GM18907 (cell line): ENCODE results near the gene ZNF207.
"Not testable (repeated sequence)": the region's sequence is repeated elsewhere in the genome, so short reads cannot be mapped to it uniquely, and the experiment has no call there.

Experiments
- ATAC-seq: cut with Tn5 transposase; IDR thresholded peaks from one replicate; pipeline ENCODE4 v1.9.1; 2021; ENCODE audit warnings: mild to moderate bottlenecking, moderate library complexity; ENCODE audit not compliant: unreplicated experiment

Gene ZNF207

GRCh38 chr17:32349854-32350665 lies at the start of gene ZNF207:
TSS of gene ZNF207 (plus strand) at chr17:32350157. CDS start at chr17:32350286, 129 bp downstream.
- ATAC-seq, result peak; percentile 91

GRCh38 chr17:32302037-32302436 lies 47.9 kb upstream of the ZNF207 start:
- ATAC-seq, result no peak

GRCh38 chr17:32302860-32303649 lies 46.9 kb upstream of the ZNF207 start:
- ATAC-seq, result no peak

- ATAC-seq, result no peak
Observed at GRCh38 chr17:32303781-32304288, 46.1 kb upstream of the ZNF207 start.

GRCh38 chr17:32305049-32305448 lies 44.9 kb upstream of the ZNF207 start:
- no peak for ATAC-seq

- no peak for ATAC-seq
Observed at GRCh38 chr17:32307658-32308057, 42.3 kb upstream of the ZNF207 start.

- ATAC-seq, result no peak
Observed at GRCh38 chr17:32311028-32311536, 38.9 kb upstream of the ZNF207 start.

GRCh38 chr17:32314636-32315035 lies 35.3 kb upstream of the ZNF207 start:
- ATAC-seq, result no peak

- ATAC-seq, result no peak
Observed at GRCh38 chr17:32315171-32315570, 34.8 kb upstream of the ZNF207 start.

- not testable (repeated sequence) for ATAC-seq
Observed at GRCh38 chr17:32316653-32317052, 33.3 kb upstream of the ZNF207 start.

GRCh38 chr17:32317353-32317752 lies 32.6 kb upstream of the ZNF207 start:
- no peak for ATAC-seq

GRCh38 chr17:32318071-32318470 lies 31.9 kb upstream of the ZNF207 start:
- ATAC-seq, result no peak

GRCh38 chr17:32319548-32319905 lies 30.4 kb upstream of the ZNF207 start:
- peak; percentile 75 for ATAC-seq

GRCh38 chr17:32320080-32320479 lies 29.9 kb upstream of the ZNF207 start:
- ATAC-seq, result not testable (repeated sequence)

- no peak for ATAC-seq
Observed at GRCh38 chr17:32320847-32321246, 29.1 kb upstream of the ZNF207 start.

- ATAC-seq, result no peak
Observed at GRCh38 chr17:32323046-32323445, 26.9 kb upstream of the ZNF207 start.

- no peak for ATAC-seq
Observed at GRCh38 chr17:32323811-32324491, 26.0 kb upstream of the ZNF207 start.

- no peak for ATAC-seq
Observed at GRCh38 chr17:32327911-32328310, 22.0 kb upstream of the ZNF207 start.

GRCh38 chr17:32330147-32330546 lies 19.8 kb upstream of the ZNF207 start:
- ATAC-seq, result no peak

GRCh38 chr17:32331243-32332040 lies 18.5 kb upstream of the ZNF207 start:
- no peak for ATAC-seq
